OCI-LY3 (cell line): ENCODE measurements around the gene GRAMD1B.
"Not testable (repeated sequence)": the region's sequence is repeated elsewhere in the genome, so short reads cannot be mapped to it uniquely, and the experiment has no call there.

Experiments
- H2AFZ ChIP-seq: fragments of 200-600, 300-600 bp; shearing (Covaris generic); 2 replicates; pipeline ENCODE4 v1.6.0; 2014; ENCODE audit warnings: antibody characterized with exemption, low read depth, low read length
- H3K27ac ChIP-seq: fragments of 200-600, 300-600 bp; sonication (generic); 2 replicates; pipeline ENCODE4 v1.5.1; 2014; ENCODE audit warnings: mild to moderate bottlenecking, low read length, moderate library complexity, mixed read lengths
- H3K27me3 ChIP-seq: fragments of 200-600, 300-600 bp; sonication (generic); 2 replicates; pipeline ENCODE4 v1.6.1; 2014; ENCODE audit warnings: low read depth, low read length, mixed read lengths
- H3K36me3 ChIP-seq: fragments of 200-600, 300-600 bp; sonication (generic); replicated peaks from 2 replicates; pipeline ENCODE3; 2014; ENCODE audit warnings: low read depth, low read length, mixed read lengths
- H3K4me1 ChIP-seq: fragments of 300-600, 200-600 bp; sonication (generic); 2 replicates; pipeline ENCODE4 v1.6.1; 2014; ENCODE audit warnings: low read length, mixed read lengths
- H3K4me2 ChIP-seq: fragments of 200-600, 300-600 bp; sonication (generic); 2 replicates; pipeline ENCODE4 v1.6.1; 2014; ENCODE audit warnings: low read length, mixed read lengths
- H3K4me3 ChIP-seq: fragments of 300-600, 200-600 bp; sonication (generic); 2 replicates; pipeline ENCODE4 v1.5.1; 2014; ENCODE audit warnings: antibody characterized with exemption, mild to moderate bottlenecking, low read length, moderate library complexity
- H3K79me2 ChIP-seq: fragments of 300-600, 200-600 bp; shearing (Covaris generic); 2 replicates; pipeline ENCODE4 v1.6.1; 2014; ENCODE audit warnings: mild to moderate bottlenecking, low read length, mixed read lengths
- H3K9ac ChIP-seq: fragments of 300-600, 200-600 bp; shearing (Covaris generic); 2 replicates; pipeline ENCODE4 v1.6.0; 2014; ENCODE audit warnings: mild to moderate bottlenecking, low read length, moderate library complexity
- H3K9me3 ChIP-seq: fragments of 200-600, 300-600 bp; shearing (Covaris generic); 2 replicates; pipeline ENCODE4 v1.6.1; 2014; ENCODE audit warnings: low read length, mixed read lengths; ENCODE audit not compliant: insufficient read depth
- H4K20me1 ChIP-seq: fragments of 200-600, 300-600 bp; sonication (generic); 2 replicates; pipeline ENCODE4 v1.6.1; 2016; ENCODE audit warnings: low read length, mixed read lengths; ENCODE audit not compliant: insufficient read depth
- CTCF ChIP-seq: fragments of 200-600, 300-600 bp; sonication (generic); IDR thresholded peaks from 2 replicates; pipeline ENCODE4 v1.5.1; 2014; ENCODE audit warnings: antibody characterized with exemption, low read length, low read depth
- EZH2phosphoT487 ChIP-seq: fragments of 200-600 bp; shearing (Covaris generic); IDR thresholded peaks from 2 replicates; pipeline ENCODE4 v1.6.1; 2018; ENCODE audit warnings: antibody characterized with exemption, mixed run types, low read depth

Gene GRAMD1B

GRCh38 chr11:123518496-123519054, 88.5 kb downstream of the GRAMD1B start:
- no peak for TF ChIP-seq EZH2phosphoT487
- TF ChIP-seq CTCF: no peak
- Histone ChIP-seq H3K9me3 (no peaks in the 10 kb centered on the region), H3K36me3 (no peaks in the 10 kb centered on the region), H3K9ac (no peak overlapping the region), H3K27me3 (0 out of 2 replicates have a peak, but pooled peaks cover 3% of the 10 kb centered on the region), H3K4me3 (no peak overlapping the region), H3K27ac (no peak overlapping the region), H3K4me1 (peaks cover 24% of the 10 kb centered on the region), H3K79me2 (no peaks in the 10 kb centered on the region; the same call in 1 of the 2 replicates), H3K4me2 (0 out of 2 replicates have a peak overlapping the region, but pooled peaks have one; percentile 85), H4K20me1 (no peaks in the 10 kb centered on the region), H2AFZ (no peak overlapping the region)

GRCh38 chr11:123519055-123519796, 89.2 kb downstream of the GRAMD1B start:
- H3K79me2 ChIP-seq: no peaks in the 10 kb centered on the region; the same call in 1 of the 2 replicates
- H4K20me1 ChIP-seq: no peaks in the 10 kb centered on the region
- H3K4me2 ChIP-seq: no peak overlapping the region
- no peaks in the 10 kb centered on the region for H3K9me3 ChIP-seq
- no peak overlapping the region for H2AFZ ChIP-seq
- TF ChIP-seq CTCF (no peak), EZH2phosphoT487 (no peak)
- H3K36me3 ChIP-seq: no peaks in the 10 kb centered on the region
- 0 out of 2 replicates have a peak, but pooled peaks cover 3% of the 10 kb centered on the region for H3K27me3 ChIP-seq
- H3K4me1 ChIP-seq: peaks cover 24% of the 10 kb centered on the region
- H3K4me3 ChIP-seq: no peak overlapping the region
- H3K27ac ChIP-seq: no peak overlapping the region
- H3K9ac ChIP-seq: no peak overlapping the region

- H3K4me1 ChIP-seq: peaks cover 24% of the 10 kb centered on the region
- no peak overlapping the region for H3K27ac ChIP-seq
- no peaks in the 10 kb centered on the region for H4K20me1 ChIP-seq
- 0 out of 2 replicates have a peak, but pooled peaks cover 3% of the 10 kb centered on the region for H3K27me3 ChIP-seq
- no peaks in the 10 kb centered on the region for H3K36me3 ChIP-seq
- H3K9me3 ChIP-seq: no peaks in the 10 kb centered on the region
- no peak overlapping the region for H3K4me2 ChIP-seq
- no peak overlapping the region for H2AFZ ChIP-seq
- no peak overlapping the region for H3K9ac ChIP-seq
- no peak for TF ChIP-seq EZH2phosphoT487
- TF ChIP-seq CTCF: no peak
- no peaks in the 10 kb centered on the region; the same call in 1 of the 2 replicates for H3K79me2 ChIP-seq
- no peak overlapping the region for H3K4me3 ChIP-seq
Observed at GRCh38 chr11:123519797-123520193, 89.7 kb downstream of the GRAMD1B start.

- not testable (repeated sequence) for H3K4me2 ChIP-seq, H3K27me3 ChIP-seq, H3K36me3 ChIP-seq, H3K9ac ChIP-seq, H3K27ac ChIP-seq, H3K4me3 ChIP-seq, H3K9me3 ChIP-seq, H3K79me2 ChIP-seq, H2AFZ ChIP-seq, H4K20me1 ChIP-seq
- H3K4me1 ChIP-seq: peaks cover 24% of the 10 kb centered on the region
Observed at GRCh38 chr11:123520476-123520875, 90.4 kb downstream of the GRAMD1B start.
